OCI-LY3 (cell line): ENCODE measurements around the gene NCOA6.
"Not testable (repeated sequence)": the region's sequence is repeated elsewhere in the genome, so short reads cannot be mapped to it uniquely, and the experiment has no call there.

Experiments
- H2AFZ ChIP-seq: fragments of 200-600, 300-600 bp; shearing (Covaris generic); 2 replicates; pipeline ENCODE4 v1.6.0; 2014; ENCODE audit warnings: antibody characterized with exemption, low read depth, low read length
- H3K27ac ChIP-seq: fragments of 200-600, 300-600 bp; sonication (generic); 2 replicates; pipeline ENCODE4 v1.5.1; 2014; ENCODE audit warnings: mild to moderate bottlenecking, low read length, moderate library complexity, mixed read lengths
- H3K27me3 ChIP-seq: fragments of 200-600, 300-600 bp; sonication (generic); 2 replicates; pipeline ENCODE4 v1.6.1; 2014; ENCODE audit warnings: low read depth, low read length, mixed read lengths
- H3K36me3 ChIP-seq: fragments of 200-600, 300-600 bp; sonication (generic); replicated peaks from 2 replicates; pipeline ENCODE3; 2014; ENCODE audit warnings: low read depth, low read length, mixed read lengths
- H3K4me1 ChIP-seq: fragments of 300-600, 200-600 bp; sonication (generic); 2 replicates; pipeline ENCODE4 v1.6.1; 2014; ENCODE audit warnings: low read length, mixed read lengths
- H3K4me2 ChIP-seq: fragments of 200-600, 300-600 bp; sonication (generic); 2 replicates; pipeline ENCODE4 v1.6.1; 2014; ENCODE audit warnings: low read length, mixed read lengths
- H3K4me3 ChIP-seq: fragments of 300-600, 200-600 bp; sonication (generic); 2 replicates; pipeline ENCODE4 v1.5.1; 2014; ENCODE audit warnings: antibody characterized with exemption, mild to moderate bottlenecking, low read length, moderate library complexity
- H3K79me2 ChIP-seq: fragments of 300-600, 200-600 bp; shearing (Covaris generic); 2 replicates; pipeline ENCODE4 v1.6.1; 2014; ENCODE audit warnings: mild to moderate bottlenecking, low read length, mixed read lengths
- H3K9ac ChIP-seq: fragments of 300-600, 200-600 bp; shearing (Covaris generic); 2 replicates; pipeline ENCODE4 v1.6.0; 2014; ENCODE audit warnings: mild to moderate bottlenecking, low read length, moderate library complexity
- H3K9me3 ChIP-seq: fragments of 200-600, 300-600 bp; shearing (Covaris generic); 2 replicates; pipeline ENCODE4 v1.6.1; 2014; ENCODE audit warnings: low read length, mixed read lengths; ENCODE audit not compliant: insufficient read depth
- H4K20me1 ChIP-seq: fragments of 200-600, 300-600 bp; sonication (generic); 2 replicates; pipeline ENCODE4 v1.6.1; 2016; ENCODE audit warnings: low read length, mixed read lengths; ENCODE audit not compliant: insufficient read depth
- CTCF ChIP-seq: fragments of 200-600, 300-600 bp; sonication (generic); IDR thresholded peaks from 2 replicates; pipeline ENCODE4 v1.5.1; 2014; ENCODE audit warnings: antibody characterized with exemption, low read length, low read depth
- EZH2phosphoT487 ChIP-seq: fragments of 200-600 bp; shearing (Covaris generic); IDR thresholded peaks from 2 replicates; pipeline ENCODE4 v1.6.1; 2018; ENCODE audit warnings: antibody characterized with exemption, mixed run types, low read depth

NCOA6 gene

GRCh38 chr20:34732523-34732922 lies 92.9 kb downstream of the NCOA6 start:
- Histone ChIP-seq H3K4me1 (no peaks in the 10 kb centered on the region), H3K27me3 (no peaks in the 10 kb centered on the region), H3K9me3 (no peaks in the 10 kb centered on the region), H4K20me1 (no peaks in the 10 kb centered on the region), H3K79me2 (no peaks in the 10 kb centered on the region), H3K9ac (no peak overlapping the region), H3K27ac (no peak overlapping the region), H3K36me3 (peaks cover 15% of the 10 kb centered on the region), H3K4me2 (no peak overlapping the region), H3K4me3 (no peak overlapping the region), H2AFZ (no peak overlapping the region)
- no peak for TF ChIP-seq EZH2phosphoT487
- TF ChIP-seq CTCF: no peak

- H3K4me3 ChIP-seq: no peak overlapping the region
- no peak overlapping the region for H2AFZ ChIP-seq
- no peak overlapping the region for H3K4me2 ChIP-seq
- H3K79me2 ChIP-seq: no peaks in the 10 kb centered on the region
- TF ChIP-seq EZH2phosphoT487 (no peak), CTCF (no peak)
- H3K9ac ChIP-seq: no peak overlapping the region
- no peaks in the 10 kb centered on the region for H4K20me1 ChIP-seq
- peaks cover 28% of the 10 kb centered on the region for H3K36me3 ChIP-seq
- no peaks in the 10 kb centered on the region for H3K4me1 ChIP-seq
- H3K27ac ChIP-seq: no peak overlapping the region
- H3K27me3 ChIP-seq: no peaks in the 10 kb centered on the region
- H3K9me3 ChIP-seq: no peaks in the 10 kb centered on the region
These were observed 96.0 kb downstream of the NCOA6 start for GRCh38 chr20:34729416-34729815.

GRCh38 chr20:34724172-34724571 lies 101.3 kb downstream of the NCOA6 start:
- H2AFZ ChIP-seq: no peak overlapping the region
- H3K4me2 ChIP-seq: no peak overlapping the region
- peaks cover 14% of the 10 kb centered on the region for H3K4me1 ChIP-seq
- H3K27ac ChIP-seq: no peak overlapping the region
- H3K9me3 ChIP-seq: no peaks in the 10 kb centered on the region
- peaks cover 27% of the 10 kb centered on the region for H3K36me3 ChIP-seq
- peaks cover 8% of the 10 kb centered on the region for H4K20me1 ChIP-seq
- H3K79me2 ChIP-seq: no peaks in the 10 kb centered on the region
- no peaks in the 10 kb centered on the region for H3K27me3 ChIP-seq
- H3K9ac ChIP-seq: no peak overlapping the region
- no peak for TF ChIP-seq EZH2phosphoT487
- TF ChIP-seq CTCF: no peak
- no peak overlapping the region for H3K4me3 ChIP-seq

- not testable (repeated sequence) for H3K27ac ChIP-seq, H3K9me3 ChIP-seq, H3K27me3 ChIP-seq, H3K79me2 ChIP-seq, H3K9ac ChIP-seq, H3K4me3 ChIP-seq, H2AFZ ChIP-seq, H3K4me2 ChIP-seq
- Histone ChIP-seq H3K36me3 (peaks cover 37% of the 10 kb centered on the region), H4K20me1 (peaks cover 15% of the 10 kb centered on the region), H3K4me1 (peaks cover 17% of the 10 kb centered on the region)
These were observed 102.9 kb downstream of the NCOA6 start for GRCh38 chr20:34722560-34722959.

- Histone ChIP-seq H3K9me3 (no peaks in the 10 kb centered on the region), H3K4me3 (no peak overlapping the region), H2AFZ (no peak overlapping the region), H3K79me2 (no peaks in the 10 kb centered on the region), H3K4me1 (peaks cover 17% of the 10 kb centered on the region), H3K36me3 (peaks cover 25% of the 10 kb centered on the region), H3K4me2 (peak overlapping the region; percentile 31), H3K9ac (no peak overlapping the region), H3K27ac (no peak overlapping the region), H4K20me1 (peaks cover 15% of the 10 kb centered on the region), H3K27me3 (no peaks in the 10 kb centered on the region)
- TF ChIP-seq CTCF (no peak), EZH2phosphoT487 (no peak)
These were observed 105.2 kb downstream of the NCOA6 start for GRCh38 chr20:34720266-34720665.

- Histone ChIP-seq H4K20me1 (peaks cover 15% of the 10 kb centered on the region), H3K4me1 (peaks cover 17% of the 10 kb centered on the region), H3K4me2 (peak overlapping the region; percentile 31), H3K36me3 (peaks cover 25% of the 10 kb centered on the region)
- not testable (repeated sequence) for H3K4me3 ChIP-seq, H2AFZ ChIP-seq, H3K79me2 ChIP-seq, H3K27me3 ChIP-seq, H3K9ac ChIP-seq, H3K27ac ChIP-seq, H3K9me3 ChIP-seq
These were observed 106.0 kb downstream of the NCOA6 start for GRCh38 chr20:34719242-34720017.
